Mucosa of rectum (tissue), 2 donors: ENCODE results near the gene LMBR1.
"Not testable (repeated sequence)": the region's sequence is repeated elsewhere in the genome, so short reads cannot be mapped to it uniquely, and the experiment has no call there.

Experiments used
- H3K27ac ChIP-seq, 2 donors: one replicate each; pipeline ENCODE4 v1.7.0; 2013; ENCODE audit warnings: inconsistent platforms in 2 of 2, low read depth in 2 of 2, low read length in 2 of 2
- H3K27me3 ChIP-seq, 2 donors: one replicate each; pipeline ENCODE4 v1.7.0; 2013; ENCODE audit warnings: low read length in 2 of 2; ENCODE audit not compliant: control insufficient read depth in 2 of 2, insufficient read depth in 2 of 2
- H3K36me3 ChIP-seq, 2 donors: one replicate each; pipeline ENCODE4 v1.7.0; 2013; ENCODE audit warnings: low read length in 2 of 2; ENCODE audit not compliant: control insufficient read depth in 2 of 2, insufficient read depth in 2 of 2
- H3K4me1 ChIP-seq, 2 donors: one replicate each; pipeline ENCODE4 v1.7.0; 2013; ENCODE audit warnings: low read length in 2 of 2, mild to moderate bottlenecking in 1 of 2; ENCODE audit not compliant: control insufficient read depth in 2 of 2, insufficient read depth in 2 of 2
- H3K4me3 ChIP-seq, 2 donors: one replicate each; pipeline ENCODE4 v1.7.0; 2013; ENCODE audit warnings: low read length in 2 of 2
- H3K9ac ChIP-seq, 2 donors: one replicate each; pipeline ENCODE4 v1.7.0; 2013; ENCODE audit warnings: low read length in 2 of 2, low read depth in 1 of 2, mild to moderate bottlenecking in 1 of 2
- H3K9me3 ChIP-seq, 2 donors: one replicate each; pipeline ENCODE4 v1.7.0; 2013; ENCODE audit warnings: low read length in 2 of 2; ENCODE audit not compliant: control insufficient read depth in 2 of 2
- donor health status: healthy.
- donor health status: Normal muscosa, but diverticular disease.

LMBR1 gene

GRCh38 chr7:156848979-156849378 lies 44.0 kb downstream of the LMBR1 start:
- Histone ChIP-seq H3K4me1 (no peaks in the 10 kb centered on the region), H3K9me3 (no peaks in the 10 kb centered on the region), H3K27ac (no peak overlapping the region), H3K27me3 (no peaks in the 10 kb centered on the region), H3K36me3 (no peaks in the 10 kb centered on the region), H3K4me3 (no peak overlapping the region), H3K9ac (no peak overlapping the region)

- no peak overlapping the region for H3K27ac ChIP-seq
- no peaks in the 10 kb centered on the region for H3K27me3 ChIP-seq
- H3K4me3 ChIP-seq, result no peak overlapping the region
- H3K4me1 ChIP-seq, result no peaks in the 10 kb centered on the region
- no peaks in the 10 kb centered on the region for H3K36me3 ChIP-seq
- no peaks in the 10 kb centered on the region for H3K9me3 ChIP-seq
- H3K9ac ChIP-seq, result no peak overlapping the region
These were observed 47.4 kb downstream of the LMBR1 start for GRCh38 chr7:156845379-156846101.

GRCh38 chr7:156843582-156843981 lies 49.4 kb downstream of the LMBR1 start:
- not testable (repeated sequence) for H3K9me3 ChIP-seq, H3K27ac ChIP-seq, H3K27me3 ChIP-seq, H3K36me3 ChIP-seq, H3K4me3 ChIP-seq, H3K4me1 ChIP-seq, H3K9ac ChIP-seq

DNA sequence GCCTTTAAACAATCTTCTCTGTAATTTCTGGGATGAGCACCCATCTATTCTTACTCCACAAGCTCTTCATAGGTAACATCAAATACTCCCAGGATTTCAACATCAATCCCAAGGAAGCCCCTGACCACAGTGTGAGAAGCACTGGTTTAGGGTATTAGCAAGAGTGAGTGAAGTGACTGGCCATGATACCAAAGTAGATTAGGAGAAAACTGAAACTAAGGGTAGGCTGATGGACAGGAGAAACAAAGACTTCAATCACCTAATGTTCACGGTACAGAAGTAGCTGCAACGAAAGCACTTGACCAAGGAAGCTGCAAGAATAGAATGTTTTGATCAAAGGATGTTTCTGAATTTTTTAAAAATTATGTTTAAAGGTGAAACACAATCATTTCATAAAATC lies 49.8 kb downstream of the LMBR1 start:
- no peaks in the 10 kb centered on the region for H3K36me3 ChIP-seq
- H3K4me3 ChIP-seq, result no peak overlapping the region
- H3K4me1 ChIP-seq, result no peaks in the 10 kb centered on the region
- no peaks in the 10 kb centered on the region for H3K9me3 ChIP-seq
- no peak overlapping the region for H3K27ac ChIP-seq
- no peaks in the 10 kb centered on the region for H3K27me3 ChIP-seq
- H3K9ac ChIP-seq, result no peak overlapping the region

GRCh38 chr7:156842740-156843140 lies 50.2 kb downstream of the LMBR1 start:
- no peak overlapping the region for H3K9ac ChIP-seq
- H3K9me3 ChIP-seq, result no peaks in the 10 kb centered on the region
- H3K27me3 ChIP-seq, result no peaks in the 10 kb centered on the region
- no peaks in the 10 kb centered on the region for H3K36me3 ChIP-seq
- H3K4me1 ChIP-seq, result no peaks in the 10 kb centered on the region
- H3K4me3 ChIP-seq, result no peak overlapping the region
- H3K27ac ChIP-seq, result no peak overlapping the region

GRCh38 chr7:156842317-156842716 lies 50.7 kb downstream of the LMBR1 start:
- Histone ChIP-seq H3K27me3 (no peaks in the 10 kb centered on the region), H3K4me1 (no peaks in the 10 kb centered on the region), H3K9ac (no peak overlapping the region), H3K36me3 (no peaks in the 10 kb centered on the region), H3K27ac (no peak overlapping the region), H3K4me3 (no peak overlapping the region), H3K9me3 (no peaks in the 10 kb centered on the region)

GRCh38 chr7:156841497-156841896 lies 51.5 kb downstream of the LMBR1 start:
- Histone ChIP-seq H3K36me3 (no peaks in the 10 kb centered on the region), H3K9ac (no peak overlapping the region), H3K27me3 (no peaks in the 10 kb centered on the region), H3K9me3 (no peaks in the 10 kb centered on the region), H3K4me3 (no peak overlapping the region), H3K27ac (no peak overlapping the region), H3K4me1 (no peaks in the 10 kb centered on the region)

GRCh38 chr7:156840134-156840533 lies 52.8 kb downstream of the LMBR1 start:
- no peaks in the 10 kb centered on the region for H3K36me3 ChIP-seq

GRCh38 chr7:156836443-156836842 lies 56.5 kb downstream of the LMBR1 start:
- Histone ChIP-seq H3K36me3 (no peaks in the 10 kb centered on the region), H3K4me3 (no peak overlapping the region), H3K27ac (no peak overlapping the region), H3K27me3 (no peaks in the 10 kb centered on the region), H3K9me3 (no peaks in the 10 kb centered on the region), H3K9ac (no peak overlapping the region), H3K4me1 (no peaks in the 10 kb centered on the region)

More at GRCh38 chr7:156840134-156840533, 52.8 kb downstream of the LMBR1 start:
- Histone ChIP-seq H3K27me3 (no peaks in the 10 kb centered on the region), H3K4me1 (no peaks in the 10 kb centered on the region), H3K4me3 (no peak overlapping the region), H3K9ac (no peak overlapping the region), H3K9me3 (no peaks in the 10 kb centered on the region), H3K27ac (no peak overlapping the region)

DNA sequence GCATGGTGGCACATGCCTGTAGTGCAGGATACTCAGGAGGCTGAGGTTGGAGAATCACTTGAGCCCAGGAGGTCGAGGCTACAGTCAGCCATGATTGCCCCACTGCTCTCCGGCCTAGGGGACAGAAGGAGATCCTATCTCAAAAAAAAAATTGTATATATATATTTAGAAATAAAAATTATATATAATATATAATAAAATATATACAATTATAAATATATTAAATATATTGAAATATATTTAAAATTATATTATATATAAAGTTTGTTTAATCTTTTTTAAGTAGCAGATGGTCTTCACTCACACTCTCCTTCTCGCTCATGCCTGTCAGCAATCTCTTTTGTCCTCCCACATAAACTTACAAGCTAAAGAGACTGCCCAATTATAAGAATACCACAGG lies 58.5 kb downstream of the LMBR1 start:
- H3K27ac ChIP-seq, result no peak overlapping the region
- H3K27me3 ChIP-seq, result no peaks in the 10 kb centered on the region
- H3K4me3 ChIP-seq, result no peak overlapping the region
- H3K4me1 ChIP-seq, result no peaks in the 10 kb centered on the region
- no peak overlapping the region for H3K9ac ChIP-seq
- H3K9me3 ChIP-seq, result no peaks in the 10 kb centered on the region
- no peaks in the 10 kb centered on the region for H3K36me3 ChIP-seq

GRCh38 chr7:156833312-156833711 lies 59.7 kb downstream of the LMBR1 start:
- H3K9ac ChIP-seq, result no peak overlapping the region
- H3K36me3 ChIP-seq, result no peaks in the 10 kb centered on the region
- H3K27me3 ChIP-seq, result no peaks in the 10 kb centered on the region

More at GRCh38 chr7:156833312-156833711, 59.7 kb downstream of the LMBR1 start:
- Histone ChIP-seq H3K9me3 (no peaks in the 10 kb centered on the region), H3K4me3 (no peak overlapping the region), H3K4me1 (no peaks in the 10 kb centered on the region), H3K27ac (no peak overlapping the region)
